HG02571 (cell line): ENCODE measurements around the gene LIPK.
"Not testable (repeated sequence)": the region's sequence is repeated elsewhere in the genome, so short reads cannot be mapped to it uniquely, and the experiment has no call there.

ENCODE experiments used
- ATAC-seq: cut with Tn5 transposase; IDR thresholded peaks from one replicate; pipeline ENCODE4 v1.9.1; 2021; ENCODE audit warnings: mild to moderate bottlenecking, moderate library complexity; ENCODE audit not compliant: unreplicated experiment

LIPK gene

DNA sequence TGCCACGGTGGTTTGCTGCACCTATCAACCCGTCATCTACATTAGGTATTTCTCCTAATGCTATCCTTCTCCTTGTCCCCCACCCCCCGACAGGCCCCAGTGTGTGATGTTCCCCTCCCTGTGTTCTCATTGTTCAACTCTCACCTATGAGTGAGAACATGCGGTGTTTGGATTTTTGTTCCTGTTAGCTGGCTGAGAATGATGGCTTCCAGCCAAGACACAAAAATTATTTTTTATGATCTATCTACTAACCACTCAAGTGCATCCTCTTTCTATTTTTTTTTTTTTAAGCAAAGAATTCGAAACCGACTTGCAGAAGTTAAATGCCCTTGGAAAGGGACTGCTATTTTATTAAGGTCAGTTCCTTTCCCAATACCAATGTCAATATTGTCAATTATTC, 3.3 kb downstream of the LIPK start:
- not testable (repeated sequence) for ATAC-seq

DNA sequence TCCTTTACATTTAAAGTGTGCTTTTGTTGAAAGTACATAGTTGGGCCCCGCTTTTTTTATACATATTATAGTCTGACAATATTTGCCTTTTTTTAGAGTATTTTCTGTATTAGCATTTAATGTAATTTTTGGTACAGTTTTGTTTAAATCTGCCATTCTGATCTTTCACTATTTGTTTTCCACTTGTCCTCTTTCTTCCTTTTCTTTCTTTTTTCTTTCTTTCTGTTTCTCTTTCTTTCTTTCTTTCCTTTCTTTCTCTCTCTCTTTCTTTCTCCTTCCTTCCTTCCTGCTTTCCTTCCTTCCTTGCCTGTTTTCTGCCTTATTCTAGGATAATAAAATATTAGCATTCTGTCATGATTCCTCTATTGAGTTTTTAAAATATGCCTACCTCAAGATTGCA, 9.5 kb downstream of the LIPK start:
- no peak for ATAC-seq

DNA sequence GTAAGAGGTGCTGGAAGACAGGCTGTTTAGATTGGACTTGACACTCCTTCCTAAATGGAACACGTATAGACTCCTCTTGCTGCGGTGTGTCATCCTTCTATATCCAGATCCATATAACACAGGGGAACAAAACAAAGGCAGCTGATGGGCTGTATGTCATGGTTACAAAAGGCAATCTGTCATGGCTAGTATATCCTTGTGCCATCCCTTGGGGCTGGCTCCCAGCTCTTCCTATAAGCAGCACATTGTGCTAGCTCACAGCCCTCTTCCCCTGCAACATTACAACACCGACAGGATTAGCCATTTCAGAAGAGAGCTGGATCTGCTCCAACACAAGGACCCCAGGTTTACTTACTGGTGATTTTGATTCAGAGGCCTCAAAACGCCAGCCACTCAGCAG, 15.3 kb downstream of the LIPK start:
- no peak for ATAC-seq

GRCh38 chr10:88725798-88726197, 19.7 kb downstream of the LIPK start:
- no peak for ATAC-seq

GRCh38 chr10:88728107-88728763, 22.2 kb downstream of the LIPK start:
- no peak for ATAC-seq

DNA sequence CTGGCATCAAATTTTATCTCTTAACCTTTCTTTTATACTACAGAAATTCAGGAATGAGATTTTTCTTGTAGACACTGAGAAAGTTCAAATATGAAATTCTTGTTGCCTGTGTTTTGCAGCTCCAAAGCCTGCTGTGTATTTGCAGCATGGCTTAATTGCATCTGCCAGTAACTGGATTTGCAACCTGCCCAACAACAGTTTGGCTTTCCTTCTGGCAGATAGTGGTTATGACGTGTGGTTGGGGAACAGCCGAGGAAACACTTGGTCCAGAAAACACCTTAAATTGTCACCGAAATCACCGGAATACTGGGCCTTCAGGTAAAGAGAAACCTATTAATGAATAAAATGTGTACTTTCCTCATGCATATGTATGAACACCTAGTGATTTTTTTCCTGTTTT, 24.8 kb downstream of the LIPK start:
- ATAC-seq, result no peak

GRCh38 chr10:88731296-88731695, 25.2 kb downstream of the LIPK start:
- no peak for ATAC-seq

GRCh38 chr10:88733215-88733614, 27.2 kb downstream of the LIPK start:
- ATAC-seq, result no peak

DNA sequence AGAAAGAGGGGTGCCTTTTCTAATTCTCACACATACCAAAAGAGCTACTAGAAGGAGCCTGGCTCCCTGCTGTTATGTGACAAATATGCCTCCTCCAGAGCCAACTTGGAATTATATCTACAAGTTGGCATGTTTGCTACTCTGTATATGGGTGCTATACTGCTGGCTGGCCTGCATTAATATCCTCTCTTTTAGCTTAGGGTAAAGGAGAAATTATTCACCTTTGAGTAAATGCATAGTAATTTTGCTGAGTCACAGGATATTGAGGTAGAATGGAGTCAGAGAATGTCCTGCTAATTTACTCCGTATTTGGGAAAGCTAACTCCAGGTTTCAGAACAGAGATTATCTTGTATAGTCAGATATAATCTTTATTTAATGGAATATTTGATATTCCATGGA, 29.6 kb downstream of the LIPK start:
- no peak for ATAC-seq

DNA sequence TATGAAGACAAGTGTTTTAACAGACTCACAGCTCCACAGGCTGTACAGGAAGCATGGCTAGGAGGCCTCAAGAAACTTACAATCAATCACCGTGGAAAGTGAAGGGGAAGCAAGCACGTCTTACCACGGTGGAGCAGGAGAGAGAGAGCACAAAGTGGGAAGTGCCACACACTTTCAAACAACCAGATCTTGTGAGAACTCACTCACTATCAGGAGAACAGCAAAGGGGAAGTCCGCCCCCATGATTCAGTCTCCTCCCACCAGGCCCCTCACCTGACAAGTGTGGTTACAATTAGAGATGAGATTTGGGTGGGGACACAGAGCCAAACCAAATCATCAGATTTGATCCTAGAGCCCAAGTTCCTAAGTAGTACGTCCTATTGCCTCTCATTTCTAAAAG, 35.9 kb downstream of the LIPK start:
- ATAC-seq, result not testable (repeated sequence)

- ATAC-seq, result no peak
Measured at GRCh38 chr10:88742448-88742847, 36.4 kb downstream of the LIPK start.

- ATAC-seq, result no peak
Measured at GRCh38 chr10:88744002-88744401, 38.0 kb downstream of the LIPK start.

GRCh38 chr10:88745633-88746032, 39.6 kb downstream of the LIPK start:
- ATAC-seq, result no peak

GRCh38 chr10:88754287-88754686, 48.2 kb downstream of the LIPK start:
- ATAC-seq, result no peak

DNA sequence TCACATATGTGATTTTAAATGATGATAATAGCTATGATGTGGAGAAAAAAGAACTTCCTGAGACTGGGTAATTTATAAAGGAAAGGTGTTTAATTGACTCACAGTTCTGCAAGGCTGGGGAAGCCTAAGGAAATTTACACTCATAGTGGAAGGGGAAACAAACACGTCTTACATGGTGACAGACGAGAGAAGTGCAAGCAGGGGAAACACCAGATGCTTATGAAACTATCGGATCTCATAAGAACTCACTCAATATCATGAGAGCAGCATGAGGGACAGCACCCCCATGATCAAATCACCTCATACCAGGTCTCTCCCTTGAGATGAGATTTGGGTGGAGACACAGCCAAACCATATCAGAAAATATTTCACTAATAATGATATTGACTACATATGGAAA, 49.7 kb downstream of the LIPK start:
- ATAC-seq, result no peak

GRCh38 chr10:88756660-88757059, 50.6 kb downstream of the LIPK start:
- ATAC-seq, result no peak

- no peak for ATAC-seq
Measured at GRCh38 chr10:88759366-88760101, 53.5 kb downstream of the LIPK start, which contains the start of gene LIPN. Gene LIPN (plus strand): TSS chr10:88760020. CDS start chr10:88761406, 1,386 bp downstream.

DNA sequence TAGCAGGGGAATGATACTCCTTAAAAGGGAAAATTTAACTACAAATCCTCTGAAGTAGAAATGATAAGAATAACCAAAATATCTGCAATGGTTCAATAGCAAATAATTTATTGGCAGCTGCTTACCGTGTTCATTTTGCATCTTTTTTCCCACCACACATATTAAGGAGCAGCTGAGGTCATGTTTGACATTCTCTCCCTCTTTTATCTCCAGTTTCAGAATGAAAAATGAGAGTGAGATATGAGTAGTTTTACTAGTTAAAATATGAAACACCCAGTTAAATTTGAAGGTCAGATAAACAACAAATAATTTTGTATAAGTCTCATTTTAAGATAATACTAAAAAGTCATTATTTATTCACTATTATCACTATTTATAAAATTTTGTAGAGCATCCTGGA, 56.9 kb downstream of the LIPK start:
- no peak for ATAC-seq

GRCh38 chr10:88763441-88763840, 57.4 kb downstream of the LIPK start:
- ATAC-seq, result no peak

GRCh38 chr10:88764110-88764509, 58.1 kb downstream of the LIPK start:
- no peak for ATAC-seq

GRCh38 chr10:88765816-88766215, 59.8 kb downstream of the LIPK start:
- no peak for ATAC-seq

DNA sequence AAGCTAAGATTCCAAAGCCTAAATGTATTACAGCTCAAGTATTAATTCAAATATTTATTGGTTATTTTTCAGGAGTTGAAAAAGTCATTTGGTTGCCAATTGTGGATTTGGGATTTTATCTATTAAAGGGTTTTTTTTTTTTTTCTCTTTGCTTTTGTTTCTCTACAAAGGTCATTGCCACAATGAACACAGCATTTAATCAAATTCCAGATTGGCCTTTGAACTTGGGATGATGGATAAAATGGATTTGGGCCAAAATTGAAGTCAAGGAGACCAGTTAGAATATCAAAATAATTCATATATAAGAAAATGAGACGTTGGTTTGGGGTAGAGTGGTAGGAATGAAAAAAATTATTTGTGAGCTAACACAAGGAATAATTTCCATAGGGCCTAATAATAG, 63.3 kb downstream of the LIPK start:
- no peak for ATAC-seq

DNA sequence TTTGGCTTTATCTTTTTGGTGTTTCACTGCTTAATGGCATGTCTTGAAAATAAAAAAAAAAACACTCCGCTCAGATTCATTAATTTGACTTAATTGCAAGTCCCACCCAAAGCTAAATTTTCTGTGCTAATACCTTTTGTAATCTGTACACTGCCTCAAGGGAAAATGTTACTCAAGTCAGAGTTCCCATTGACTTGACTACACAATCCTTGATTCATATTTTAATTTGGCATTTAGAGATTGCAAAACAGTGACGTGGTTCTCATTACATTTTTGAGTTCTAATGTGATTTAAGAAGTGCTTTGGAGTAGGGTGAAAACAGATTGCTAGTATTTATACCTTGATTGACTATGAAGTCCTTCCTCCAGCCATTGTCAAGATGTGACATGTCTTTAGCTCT, 75.2 kb downstream of the LIPK start:
- ATAC-seq, result no peak
